ENCODE results near the gene CTNNA3.

CTNNA3 gene

GRCh38 chr10:66215920-66216319 lies 1480.1 kb downstream of the CTNNA3 start:
- no peak for DNase-seq (ENCODE audit: low spot score)

DNA sequence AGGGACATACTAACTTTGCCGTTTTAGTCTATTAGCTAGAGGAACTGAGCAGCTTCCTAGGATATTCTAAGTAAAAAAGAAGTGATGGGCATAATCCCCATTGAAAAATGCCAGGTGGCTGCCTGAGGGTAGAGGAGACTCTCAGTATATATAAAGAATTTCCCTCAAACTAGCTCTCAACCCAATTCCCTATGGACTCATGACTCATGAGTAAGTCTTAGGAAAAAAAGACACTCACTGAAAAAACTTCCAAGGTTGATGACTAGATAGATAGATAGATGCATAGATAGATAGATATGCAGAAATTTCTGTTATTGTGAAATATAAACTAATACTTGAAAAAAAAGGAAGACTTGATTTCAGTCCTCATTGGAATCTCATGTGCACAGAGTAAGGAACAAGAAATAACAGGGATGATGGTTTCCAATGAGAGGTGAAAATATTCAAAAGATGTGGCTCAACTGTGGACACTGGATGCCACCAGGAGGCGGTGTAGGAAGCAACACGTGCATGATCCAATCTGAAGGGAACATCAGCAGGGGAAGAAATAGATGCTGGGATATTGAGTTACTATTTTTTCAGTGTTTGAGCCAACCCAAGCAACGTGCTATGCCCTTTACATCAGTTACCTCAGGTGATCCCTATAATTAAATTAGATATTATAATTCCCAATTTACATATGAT lies 1481.1 kb downstream of the CTNNA3 start:
- no peak for DNase-seq (ENCODE audit: low spot score)

DNA sequence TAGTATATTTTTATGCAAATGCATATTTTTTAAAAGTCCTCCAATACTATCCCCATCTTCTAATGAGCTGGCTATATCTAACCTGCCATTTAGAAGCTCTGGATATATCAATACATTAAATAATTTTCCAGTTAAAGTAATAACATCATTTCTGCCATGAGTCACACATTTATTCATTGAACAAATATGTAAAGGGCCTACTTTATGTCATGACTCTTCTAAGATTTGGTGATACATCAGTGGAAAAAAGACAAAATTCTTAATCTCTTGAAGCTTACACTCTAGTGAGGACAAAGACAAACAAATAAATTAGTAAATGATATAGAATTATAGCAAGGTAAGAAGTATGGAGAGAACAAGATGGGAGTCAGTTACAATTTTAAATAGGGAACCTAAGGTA lies 1487.0 kb downstream of the CTNNA3 start:
- no peak for DNase-seq (ENCODE audit: low spot score)

DNA sequence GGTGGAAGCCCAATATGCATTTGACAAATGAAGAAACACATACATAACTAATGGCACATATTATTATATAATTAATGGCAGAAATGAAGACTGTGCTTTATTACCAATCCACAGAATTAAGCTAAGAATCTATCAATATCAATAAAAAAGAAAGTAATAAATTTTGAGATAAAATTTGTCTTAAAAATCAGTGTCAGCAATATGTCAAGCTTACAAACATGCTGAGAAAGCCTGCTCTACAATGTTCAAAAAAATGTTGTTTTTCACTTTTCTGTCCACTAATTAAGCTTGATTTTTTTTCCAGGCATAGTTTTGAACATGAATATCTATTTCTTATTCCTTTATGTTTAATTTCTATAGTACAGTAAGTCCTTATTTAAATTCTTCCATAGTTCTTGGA lies 1491.2 kb downstream of the CTNNA3 start:
- no peak for DNase-seq (ENCODE audit: low spot score)

DNA sequence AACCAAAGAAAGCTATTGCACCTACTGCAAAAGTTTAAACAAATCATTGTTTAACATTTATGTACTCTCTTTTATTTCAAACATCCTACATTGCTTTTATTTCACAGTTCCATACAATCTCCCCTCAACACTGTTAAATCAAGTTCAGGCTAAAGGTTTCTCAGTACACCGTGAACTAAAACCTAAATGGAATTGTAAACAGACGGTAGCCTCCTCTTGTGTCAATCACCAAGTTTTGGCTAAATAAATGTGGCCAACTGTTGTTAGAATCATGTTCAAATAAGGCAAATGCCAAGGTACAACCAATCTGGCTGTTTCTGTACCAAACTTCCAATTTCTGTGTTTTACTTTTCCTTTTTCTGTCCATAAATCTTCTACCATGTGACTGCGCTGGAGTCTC lies 1493.9 kb downstream of the CTNNA3 start:
- no peak for DNase-seq (ENCODE audit: low spot score)

DNA sequence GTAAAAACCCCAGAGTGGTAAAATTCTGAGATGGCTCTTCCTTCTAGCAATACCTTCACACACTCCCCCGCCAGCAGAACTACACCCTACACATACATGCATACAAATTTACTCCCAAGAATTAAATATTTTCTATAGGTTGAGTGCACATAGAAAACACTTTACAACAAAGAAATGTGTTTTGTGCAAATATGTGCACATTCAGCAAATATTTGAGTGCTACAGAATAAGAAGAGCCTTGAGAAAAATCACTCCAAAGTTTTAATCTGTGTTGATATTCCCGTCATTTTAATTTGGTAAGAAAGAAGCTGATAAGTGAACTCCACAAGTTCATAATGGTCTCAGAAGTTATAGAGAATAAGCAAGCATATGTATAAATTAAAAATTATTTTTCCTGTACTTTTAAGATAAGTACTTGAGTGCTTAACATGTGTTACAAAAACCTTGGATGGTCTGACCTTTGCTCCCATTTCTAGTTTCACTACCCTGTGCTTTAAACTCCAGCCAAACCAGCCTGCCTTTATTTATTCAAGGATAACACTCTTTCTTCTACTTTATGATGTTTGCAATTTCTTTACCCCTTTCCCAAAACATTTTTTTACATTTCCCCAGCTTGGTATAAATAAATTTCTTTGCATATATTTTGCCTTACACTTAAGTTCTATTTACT lies 1503.7 kb downstream of the CTNNA3 start:
- no peak for DNase-seq (ENCODE audit: low spot score)

DNA sequence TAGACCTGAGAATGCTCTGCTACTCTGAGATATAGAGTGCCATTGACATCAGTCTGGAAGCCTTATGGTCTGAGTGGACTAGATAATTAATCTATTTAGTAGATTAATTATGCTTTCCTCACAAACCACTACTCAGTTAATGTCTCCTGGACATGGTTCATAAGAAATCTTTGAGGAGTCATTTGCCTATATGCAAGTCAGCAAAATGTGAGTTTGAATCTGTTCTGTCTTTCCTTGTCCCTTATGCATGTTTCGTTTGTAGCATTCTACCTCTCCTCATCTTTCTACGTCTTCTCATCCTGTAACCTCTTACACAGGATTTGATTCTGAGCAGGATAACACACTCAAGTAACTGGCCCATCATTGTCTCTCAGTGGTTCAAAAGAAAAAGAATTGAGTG lies 1505.6 kb downstream of the CTNNA3 start:
- no peak for DNase-seq (ENCODE audit: low spot score)

DNA sequence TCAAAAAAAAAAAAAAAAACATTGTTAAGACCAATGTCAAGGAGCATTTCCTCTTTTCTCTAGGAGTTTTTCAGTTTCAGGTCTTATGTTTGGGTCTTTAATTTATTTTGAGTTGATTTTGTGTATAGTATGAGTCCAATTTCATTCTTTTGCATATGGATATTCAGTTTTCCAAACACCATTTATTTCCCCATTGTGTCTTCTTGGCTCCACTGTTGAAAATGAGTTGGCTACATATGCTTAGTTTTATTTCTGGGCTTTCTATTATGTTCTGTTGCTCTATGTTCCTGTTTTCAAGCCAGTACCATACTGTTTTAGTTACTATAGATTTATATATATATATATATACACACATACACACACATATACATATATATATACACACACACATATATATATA lies 1506.7 kb downstream of the CTNNA3 start:
- no peak for DNase-seq (ENCODE audit: low spot score)

- DNase-seq (ENCODE audit: low spot score): no peak
Observed at GRCh38 chr10:66187053-66187733, 1508.8 kb downstream of the CTNNA3 start.

GRCh38 chr10:66183028-66183427 lies 1513.0 kb downstream of the CTNNA3 start:
- DNase-seq (ENCODE audit: low spot score): no peak

DNA sequence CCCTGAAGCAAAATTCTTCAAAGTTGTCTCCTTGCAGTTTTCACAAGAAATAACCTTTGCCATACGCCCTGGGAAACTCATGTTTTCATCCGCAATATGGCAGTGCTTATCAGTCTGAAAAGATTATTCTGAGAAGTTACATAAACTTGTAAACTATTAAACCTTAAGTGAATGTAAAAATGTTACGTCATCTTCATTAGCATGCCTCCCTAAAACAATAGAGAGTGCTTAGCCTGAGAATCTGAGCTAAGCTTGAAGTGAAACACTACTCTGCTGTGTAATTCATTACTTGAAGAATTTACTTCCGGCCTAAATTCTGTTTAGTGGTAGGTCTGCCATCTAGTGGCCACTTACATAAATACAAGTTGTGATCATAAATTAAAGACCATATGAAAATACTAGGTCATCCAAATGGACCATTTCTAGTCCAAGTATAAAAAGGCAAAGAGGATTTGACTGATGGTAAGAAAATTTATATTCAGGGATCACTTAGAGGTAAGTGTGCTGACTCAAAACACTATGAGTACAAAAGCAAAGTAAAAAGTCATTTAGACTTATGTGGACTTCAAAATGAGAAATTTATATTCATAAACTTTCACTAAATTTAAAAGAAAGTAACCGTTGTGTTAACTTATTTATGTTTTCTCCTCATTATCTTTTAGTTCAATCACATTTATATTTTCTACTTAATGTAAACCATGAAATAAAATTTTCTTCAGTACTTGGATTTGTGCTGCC lies 1515.2 kb downstream of the CTNNA3 start:
- DNase-seq (ENCODE audit: low spot score): no peak

DNA sequence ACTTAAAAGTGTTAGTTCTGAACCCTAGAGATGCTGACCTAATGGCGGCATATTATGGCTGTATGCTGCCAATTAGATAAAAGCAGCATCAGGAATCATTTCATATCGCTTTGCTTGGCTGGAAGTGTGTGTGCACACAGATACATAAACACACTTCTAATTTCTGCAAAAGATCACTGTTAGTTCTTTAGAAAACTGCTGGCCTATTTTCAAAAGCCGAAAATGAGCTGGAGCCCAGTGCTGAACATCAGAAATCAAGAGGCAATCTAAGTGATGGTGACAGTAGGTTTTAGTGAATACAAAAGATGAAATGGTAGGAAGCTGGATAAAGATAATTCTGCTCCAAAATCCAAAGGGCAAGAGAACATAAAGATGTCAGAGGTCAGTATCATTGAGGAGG lies 1516.0 kb downstream of the CTNNA3 start:
- DNase-seq (ENCODE audit: low spot score): no peak

DNA sequence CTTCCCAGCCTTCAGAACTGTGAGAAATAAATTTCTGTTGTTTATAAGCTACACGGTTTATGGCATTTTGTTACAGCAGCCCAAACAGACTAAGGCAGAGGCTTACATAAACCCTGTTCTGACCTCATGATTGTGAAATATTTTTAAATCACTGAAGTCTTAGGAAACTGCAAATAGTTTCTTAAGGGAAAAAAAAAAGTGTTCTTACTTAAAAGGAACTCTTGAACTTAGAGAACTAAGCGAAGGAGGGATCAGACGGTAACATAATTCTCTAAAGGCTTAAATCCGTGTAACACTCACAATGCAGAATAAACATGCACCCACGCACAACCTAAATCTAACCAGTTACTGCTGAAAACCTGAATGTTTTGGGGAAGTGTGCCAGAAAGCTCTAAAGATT lies 1519.2 kb downstream of the CTNNA3 start:
- no peak for DNase-seq (ENCODE audit: low spot score)

DNA sequence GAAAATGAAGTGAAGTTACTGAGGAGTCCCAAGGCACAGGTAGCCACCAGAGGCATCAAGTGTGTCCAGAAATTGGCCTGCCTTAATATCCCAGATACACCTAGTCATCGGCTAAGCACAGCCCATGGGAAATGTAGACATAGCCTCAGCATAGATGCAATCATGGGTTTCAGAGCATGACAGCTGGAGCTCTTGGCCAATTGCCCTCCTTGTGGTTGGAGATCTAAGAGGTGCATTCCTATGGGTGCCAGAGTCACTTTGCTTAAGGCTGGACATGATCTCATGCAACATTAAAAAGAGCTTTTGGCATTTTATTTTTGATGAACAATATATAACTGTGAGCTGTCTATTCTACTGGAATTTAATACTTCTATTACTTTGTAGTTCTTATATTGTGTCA lies 1528.2 kb downstream of the CTNNA3 start:
- DNase-seq (ENCODE audit: low spot score): no peak

GRCh38 chr10:66162560-66163143 lies 1533.3 kb downstream of the CTNNA3 start:
- DNase-seq (ENCODE audit: low spot score): no peak

- DNase-seq (ENCODE audit: low spot score): no peak
Observed at GRCh38 chr10:66151346-66151745, 1544.6 kb downstream of the CTNNA3 start.

DNA sequence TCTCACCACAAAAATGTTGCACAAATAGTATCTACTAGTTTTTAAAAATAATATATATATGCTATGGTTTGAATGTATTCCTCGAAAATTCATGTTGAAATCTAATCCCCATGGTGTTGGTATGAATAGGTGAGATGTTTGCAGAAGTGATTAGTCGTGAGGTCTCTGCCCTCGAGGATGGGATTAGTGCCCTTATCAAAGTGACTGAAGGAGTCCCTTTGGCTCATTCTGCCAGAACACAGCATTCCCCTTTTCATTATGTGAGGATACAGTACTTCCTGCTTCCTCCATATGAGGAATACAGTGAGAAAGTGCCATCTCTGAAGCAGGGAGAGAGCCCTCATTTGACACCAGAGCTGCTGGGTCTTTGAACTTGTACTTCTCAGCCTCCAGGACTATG lies 1547.7 kb downstream of the CTNNA3 start:
- no peak for DNase-seq (ENCODE audit: low spot score)

DNA sequence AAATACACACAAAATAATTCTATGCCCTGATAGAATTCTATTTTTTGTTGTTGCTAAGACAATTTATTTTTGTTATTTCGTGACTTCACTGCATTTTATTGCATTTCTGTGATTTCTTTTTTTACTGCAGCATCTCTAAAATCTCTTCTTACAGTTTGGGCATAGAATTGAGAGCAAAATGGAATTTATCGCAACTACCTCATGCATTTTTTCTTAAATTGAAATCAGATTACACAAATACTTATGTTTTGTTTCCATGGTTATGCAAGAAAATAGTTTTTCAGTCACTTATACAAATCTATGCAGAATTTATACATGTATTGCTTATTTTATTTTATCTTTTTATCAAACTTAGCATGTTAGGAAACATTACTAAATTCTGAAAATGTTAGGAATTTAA lies 1552.0 kb downstream of the CTNNA3 start:
- DNase-seq (ENCODE audit: low spot score): no peak

DNA sequence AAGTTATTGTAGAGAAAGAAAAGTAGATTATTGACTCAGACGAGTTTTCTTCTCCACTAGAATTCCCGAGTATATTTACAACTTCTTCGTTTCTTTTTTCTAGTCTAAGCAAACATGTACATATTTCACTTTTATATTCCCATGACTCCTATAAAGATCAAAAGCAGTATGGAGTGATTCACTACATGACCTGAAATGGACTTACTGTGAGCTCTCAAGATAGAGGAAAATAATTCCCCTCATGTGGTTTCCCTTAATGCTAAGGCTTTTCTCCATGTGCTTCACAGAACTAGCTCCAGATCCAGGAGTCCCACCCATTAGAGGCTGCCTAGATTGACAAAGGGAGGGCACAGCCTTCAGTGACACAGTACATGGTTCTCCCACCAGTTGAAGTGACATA lies 1593.2 kb downstream of the CTNNA3 start:
- no peak for DNase-seq (ENCODE audit: low spot score)

DNA sequence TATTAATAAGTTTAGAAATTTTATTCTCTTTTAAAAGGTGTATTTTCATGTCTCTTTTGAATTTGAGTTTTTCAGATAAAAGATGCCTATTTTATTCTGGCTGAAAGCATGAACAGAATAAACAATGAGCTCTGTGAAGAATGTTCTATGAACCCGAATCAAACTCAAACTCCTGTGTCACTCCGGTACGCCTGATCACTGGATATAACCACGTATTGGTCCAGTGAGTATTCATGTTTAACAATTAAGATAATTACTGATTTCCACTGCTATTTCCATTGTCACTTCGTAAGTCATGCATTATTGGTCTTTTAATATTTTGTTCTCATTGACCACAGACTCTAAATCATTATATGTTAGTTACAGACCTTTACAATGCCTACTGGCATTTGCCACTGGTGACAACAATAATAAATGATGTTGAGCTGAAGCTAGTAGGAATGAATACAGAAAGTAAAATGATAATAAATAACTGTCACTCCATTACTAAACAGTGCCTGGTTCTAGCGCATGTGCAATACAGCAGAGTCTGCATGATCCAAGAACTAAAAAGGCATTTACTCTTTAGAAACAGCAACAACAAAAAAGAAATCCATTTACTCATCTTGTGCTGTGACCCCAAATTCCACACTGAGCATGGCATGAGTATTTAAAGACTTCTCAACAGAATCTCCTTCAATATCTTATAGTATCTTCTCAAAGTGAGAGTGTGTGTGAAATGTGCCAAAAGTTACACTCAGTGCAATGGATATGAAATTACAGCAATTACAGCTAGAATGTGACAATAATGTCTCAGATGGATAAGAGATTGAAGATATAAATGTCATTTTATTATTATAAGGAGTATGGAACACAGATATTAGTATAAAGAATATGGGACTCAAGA lies 1597.2 kb downstream of the CTNNA3 start:
- DNase-seq (ENCODE audit: low spot score): no peak

GRCh38 chr10:66095610-66096009 lies 1600.4 kb downstream of the CTNNA3 start:
- no peak for DNase-seq (ENCODE audit: low spot score)
